ENCODE results near the gene CSGALNACT2. TPM values are rescaled to one million over a fixed set of nuclear protein-coding genes. Genes with fewer than 3 reads are reported as not detected.

CSGALNACT2 gene
- total RNA-seq, 1 experiment from 2014 or later: 8.9 TPM

DNA sequence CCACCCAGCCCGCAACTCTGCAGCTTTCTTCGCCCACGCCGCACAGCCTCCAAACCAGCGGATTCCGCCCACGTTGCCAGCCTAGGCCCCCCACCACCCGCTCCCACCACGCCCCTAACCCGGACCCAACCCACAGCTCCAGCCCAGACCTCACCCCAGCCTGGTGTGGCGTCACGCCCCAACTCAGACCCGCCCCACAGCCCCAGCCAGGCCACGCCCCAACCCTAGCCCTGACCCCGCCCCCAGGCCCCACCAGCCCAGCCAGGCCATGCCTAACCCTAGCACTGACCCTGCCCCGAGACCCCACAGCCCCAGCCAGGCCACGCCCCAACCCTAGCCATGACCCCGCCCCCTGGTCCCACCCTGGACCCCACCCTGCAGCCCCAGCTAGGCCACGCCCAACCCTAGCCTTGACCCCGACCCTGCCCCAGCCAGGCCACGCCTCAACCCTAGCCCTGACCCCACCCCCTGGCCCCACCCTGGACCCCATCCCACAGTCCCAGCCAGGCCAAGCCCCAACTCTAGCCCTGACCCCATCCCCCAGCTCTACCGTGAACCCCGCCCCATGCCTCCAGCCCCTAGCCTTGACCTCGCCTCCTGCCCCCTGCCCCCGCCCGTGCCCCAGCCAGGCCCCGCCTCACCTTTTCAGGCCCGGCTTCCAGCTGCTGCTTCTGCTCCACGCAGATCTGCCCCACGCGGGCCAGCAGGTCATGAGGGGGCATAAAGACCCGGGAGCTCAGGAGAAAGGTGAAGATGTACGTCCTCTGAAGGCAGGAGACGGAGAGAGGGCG, 64.6 kb downstream of the CSGALNACT2 start:
- no peak overlapping the region for H3K23ac ChIP-seq (ENCODE audit: insufficient read length, low read depth, low read length)
- WGBS (ENCODE audit: extremely low coverage, insufficient read length, low lambda C conversion rate): no CpG with 5 or more reads among the region's 35 CpGs
- H3K4me3 Mint-ChIP-seq: peak overlapping the region; percentile 86 to 90

More for the DNA sequence above, 64.6 kb downstream of the CSGALNACT2 start:
- no peak overlapping the region for H2BK5ac ChIP-seq (ENCODE audit: insufficient read length, low read length)
- H3K79me1 ChIP-seq (ENCODE audit: insufficient read depth, low read depth, low read length, poor library complexity, severe bottlenecking): no peaks in the 10 kb centered on the region
- no peak overlapping the region for H4K8ac ChIP-seq (replicated peaks; ENCODE audit: insufficient read length, low read depth, low read length)
- no peak overlapping the region for H2AFZ ChIP-seq (ENCODE audit: low read length)
- H3K4me2 ChIP-seq (ENCODE audit: insufficient read depth, insufficient read length, low read length): peak overlapping the region; percentile 60
- H3K27me3 ChIP-seq (ENCODE audit: insufficient read depth, low read length): no peaks in the 10 kb centered on the region
- H3K4ac ChIP-seq (ENCODE audit: low read depth, low read length): no peak overlapping the region
- no peaks in the 10 kb centered on the region for H4K20me1 ChIP-seq (ENCODE audit: control insufficient read depth, insufficient read depth, insufficient read length)
- Mint-ChIP-seq H3K27me3 (ENCODE audit: low read depth) (no peaks in the 10 kb centered on the region), H3K36me3 (ENCODE audit: insufficient read depth in 1 of 3, low read depth in 3 of 3) (peaks cover 14 to 24% (median 18%) of the 10 kb centered on the region in 3 experiments; a peak in 6 of 7 replicates), H3K9me3 (no peaks in the 10 kb centered on the region), H3K27ac (no peak overlapping the region; a peak in 1 of 7 replicates), H3K4me1 (peaks cover 1 to 7% of the 10 kb centered on the region in 2 experiments; a peak in 2 of 4 replicates)
- no peak overlapping the region for H3K27ac ChIP-seq (ENCODE audit: insufficient read length, low read depth, low read length)
- no peak overlapping the region for H2BK20ac ChIP-seq (ENCODE audit: low read depth, low read length, poor library complexity, severe bottlenecking)
- H3K79me2 ChIP-seq (ENCODE audit: insufficient read depth, low read length): no peaks in the 10 kb centered on the region
- peak; percentile 99 for DNase-seq
- no peak overlapping the region for H2BK12ac ChIP-seq (ENCODE audit: insufficient read length, low read depth, low read length)
- H4K5ac ChIP-seq (ENCODE audit: insufficient read length, low read depth, low read length): no peak overlapping the region
- H2BK15ac ChIP-seq (ENCODE audit: low read depth, low read length): no peak overlapping the region
- no peak overlapping the region for H3T11ph ChIP-seq (ENCODE audit: low read length)
- no peak overlapping the region for H3K9ac ChIP-seq (ENCODE audit: extremely low read depth, insufficient read length, low read length)
- no peaks in the 10 kb centered on the region for H3K23me2 ChIP-seq (ENCODE audit: insufficient read length, low read depth, low read length, poor library complexity, severe bottlenecking)
- no peaks in the 10 kb centered on the region for H3K9me3 ChIP-seq (ENCODE audit: control insufficient read depth, low read depth, low read length)
- TF ChIP-seq CTCF (conservative IDR thresholded peaks at IDR 0.05): no peak
- H4K91ac ChIP-seq (ENCODE audit: insufficient read length, low read depth, low read length): no peak overlapping the region
- H3K14ac ChIP-seq (ENCODE audit: insufficient read depth, low read length): peak overlapping the region; percentile 43; the same call in 1 of the 2 replicates
- no peak overlapping the region for H3K56ac ChIP-seq (ENCODE audit: insufficient read length, low read depth, low read length)
- H2BK120ac ChIP-seq (ENCODE audit: low read depth, low read length, poor library complexity, severe bottlenecking): no peak overlapping the region
- H3K4me1 ChIP-seq (ENCODE audit: insufficient read depth, low read length): no peaks in the 10 kb centered on the region
- no peak overlapping the region for H2AK5ac ChIP-seq (ENCODE audit: insufficient read length, low read length)
- H3K18ac ChIP-seq (ENCODE audit: insufficient read length, low read depth, low read length): no peak overlapping the region
